GM19455 (cell line): ENCODE measurements around the gene GRAP.
A peak's percentile ranks its signal among the peaks of the same experiment; 100 is the strongest.
"Not testable (repeated sequence)": the region's sequence is repeated elsewhere in the genome, so short reads cannot be mapped to it uniquely, and the experiment has no call there.

ENCODE experiments used
- ATAC-seq: cut with Tn5 transposase; IDR thresholded peaks from one replicate; pipeline ENCODE4 v1.9.1; 2021; ENCODE audit not compliant: unreplicated experiment

Gene GRAP

GRCh38 chr17:19046782-19047375 lies at the start of gene GRAP:
Gene GRAP, minus strand, starts transcription at chr17:19046957. Its CDS starts 31 bp downstream, at chr17:19046926.
- not testable (repeated sequence) for ATAC-seq

- not testable (repeated sequence) for ATAC-seq
These were observed 47.1 kb upstream of the GRAP start for GRCh38 chr17:19093684-19094438.

GRCh38 chr17:19092737-19093683 lies 46.3 kb upstream of the GRAP start:
- not testable (repeated sequence) for ATAC-seq

- not testable (repeated sequence) for ATAC-seq
These were observed 43.5 kb upstream of the GRAP start for GRCh38 chr17:19090058-19090772.

GRCh38 chr17:19088804-19089685 lies 42.3 kb upstream of the GRAP start:
- ATAC-seq, result not testable (repeated sequence)

- ATAC-seq, result not testable (repeated sequence)
These were observed 30.6 kb upstream of the GRAP start for GRCh38 chr17:19077386-19077785.

GRCh38 chr17:19076398-19077192 lies 29.8 kb upstream of the GRAP start:
- ATAC-seq, result not testable (repeated sequence)

- ATAC-seq, result peak; percentile 84
These were observed 23.8 kb upstream of the GRAP start for GRCh38 chr17:19070318-19071168.

GRCh38 chr17:19064378-19064777 lies 17.6 kb upstream of the GRAP start:
- ATAC-seq, result not testable (repeated sequence)

- ATAC-seq, result peak; percentile 55
These were observed 16.7 kb upstream of the GRAP start for GRCh38 chr17:19063326-19063956.

GRCh38 chr17:19062718-19063325 lies 16.1 kb upstream of the GRAP start:
- ATAC-seq, result peak; percentile 60

- ATAC-seq, result peak; percentile 23
These were observed 15.4 kb upstream of the GRAP start for GRCh38 chr17:19062009-19062717.

- peak; percentile 58 for ATAC-seq
These were observed 8.7 kb upstream of the GRAP start for GRCh38 chr17:19055447-19055846.

GRCh38 chr17:19048826-19049225 lies 2.1 kb upstream of the GRAP start:
- ATAC-seq, result not testable (repeated sequence)

GRCh38 chr17:19047510-19047909 lies 753 bp upstream of the GRAP start:
- not testable (repeated sequence) for ATAC-seq

- ATAC-seq, result not testable (repeated sequence)
These were observed 2.1 kb downstream of the GRAP start for GRCh38 chr17:19044643-19045042.
